GM19468 (cell line): Measurements from ENCODE around the gene ALDH3B2.

Experiments
- ATAC-seq: cut with Tn5 transposase; IDR thresholded peaks from one replicate; pipeline ENCODE4 v1.9.1; 2021; ENCODE audit warnings: mild to moderate bottlenecking, moderate library complexity, moderate number of reproducible peaks; ENCODE audit not compliant: unreplicated experiment; ENCODE audit errors: extremely low read depth

The ALDH3B2 gene

GRCh38 chr11:67617243-67617953 lies 57.0 kb downstream of the ALDH3B2 start:
- ATAC-seq: no peak

- ATAC-seq: no peak
Observed at GRCh38 chr11:67616431-67617242, 57.8 kb downstream of the ALDH3B2 start.

DNA sequence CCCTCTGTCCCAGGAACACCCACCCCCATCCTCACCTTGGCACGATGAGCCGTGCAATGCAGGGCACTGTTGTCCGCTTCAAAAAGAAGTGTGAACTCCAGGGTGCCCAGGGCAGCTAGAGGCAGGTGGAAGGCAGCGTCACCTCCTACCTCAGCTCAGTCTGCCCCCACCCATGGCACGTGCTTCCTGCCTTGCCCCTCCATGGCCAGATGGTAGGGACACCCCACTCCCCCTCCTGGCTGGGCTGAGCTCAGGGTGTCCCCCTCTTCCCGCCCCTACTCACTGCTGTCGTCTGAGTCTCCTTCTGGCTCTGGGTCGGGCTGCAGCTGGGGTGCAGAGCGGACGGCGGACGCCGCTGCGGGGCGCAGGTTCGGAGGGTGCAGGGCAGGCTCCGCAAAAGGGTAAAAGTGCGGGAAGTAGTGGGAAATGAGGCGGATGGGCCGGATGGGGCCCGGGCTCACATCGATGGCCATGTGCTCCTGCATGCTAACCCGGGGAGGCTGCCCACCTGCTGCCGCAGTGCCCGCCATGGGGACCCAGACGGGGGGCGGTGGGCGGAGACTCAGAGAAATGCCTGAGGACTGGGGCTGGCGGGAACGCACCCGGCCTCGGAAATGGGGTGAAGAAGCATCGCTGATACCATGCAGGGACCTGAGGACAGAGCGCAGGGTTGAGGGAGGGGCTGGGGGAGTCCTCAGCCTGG lies 58.5 kb downstream of the ALDH3B2 start:
- ATAC-seq: no peak

- ATAC-seq: no peak
Observed at GRCh38 chr11:67614730-67615714, 59.4 kb downstream of the ALDH3B2 start.

DNA sequence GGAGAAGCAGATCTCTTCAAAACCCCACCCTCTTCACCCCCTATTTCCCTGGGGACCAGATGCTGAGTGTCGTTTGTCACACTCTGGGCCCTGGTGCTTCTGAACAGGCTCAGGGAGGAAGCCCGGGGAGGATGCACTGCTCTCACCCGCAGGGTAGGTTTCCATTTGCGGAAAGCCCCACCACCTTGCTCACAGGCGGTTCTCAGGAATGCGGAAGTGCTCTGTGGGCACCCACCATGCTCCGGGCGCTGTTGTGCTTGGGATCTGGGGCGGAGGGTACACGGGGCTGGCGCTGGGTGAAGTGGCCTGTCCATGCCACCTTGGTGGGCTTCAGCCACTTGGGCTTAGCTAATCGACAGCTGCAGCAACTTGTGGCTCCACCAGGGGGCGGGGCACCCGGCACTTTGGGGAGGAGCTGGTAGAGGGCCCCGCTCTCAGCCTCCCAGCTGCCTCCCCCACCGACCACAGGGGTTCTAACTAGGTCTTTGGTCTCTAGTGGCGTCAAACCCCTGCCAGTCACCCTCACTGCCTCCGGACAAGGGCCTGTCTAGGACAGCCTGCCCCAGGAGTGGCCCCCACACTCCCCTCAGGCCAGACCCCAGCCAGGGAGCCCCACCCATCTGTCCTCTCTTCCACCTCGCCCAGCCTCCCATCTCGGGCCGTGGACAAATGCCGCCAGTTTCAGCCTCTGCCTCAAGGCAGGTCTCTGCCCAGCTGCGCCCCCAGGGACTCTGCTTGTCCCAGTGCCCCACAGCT lies 60.3 kb downstream of the ALDH3B2 start:
- peak; percentile 42 for ATAC-seq

- ATAC-seq: no peak
Observed at GRCh38 chr11:67613313-67613959, 61.0 kb downstream of the ALDH3B2 start.

- no peak for ATAC-seq
Observed at GRCh38 chr11:67612751-67613150, 61.7 kb downstream of the ALDH3B2 start.
